Astrocyte (in vitro differentiated cells and primary cell): ENCODE results near the gene FAR1. TPM values are rescaled to one million over a fixed set of nuclear protein-coding genes. Genes with fewer than 3 reads are reported as not detected.
A peak's percentile ranks its signal among the peaks of the same experiment; 100 is the strongest.

Source experiments
- DNase-seq: peaks from one replicate; pipeline ENCODE4 v3.0.0-alpha.2; 2010; ENCODE audit warnings: low read depth
- FAIRE-seq: peaks from 2 replicates; lab custom pipeline; 2011; peaks lifted over from hg19 to GRCh38; lab: Jason Lieb, UNC
- H2AFZ ChIP-seq: 2 replicates; pipeline ENCODE4 v1.6.0; 2012; ENCODE audit warnings: low read depth, low read length, inconsistent platforms
- H3K27ac ChIP-seq: 2 replicates; pipeline ENCODE4 v1.5.1; 2011; ENCODE audit warnings: low read depth, low read length, inconsistent platforms
- H3K27me3 ChIP-seq: 2 replicates; pipeline ENCODE4 v1.6.0; 2011; ENCODE audit warnings: low read length, inconsistent platforms; ENCODE audit not compliant: insufficient read depth
- H3K36me3 ChIP-seq: 2 replicates; pipeline ENCODE4 v1.5.1; 2011; ENCODE audit warnings: low read length, inconsistent platforms; ENCODE audit not compliant: insufficient read depth
- H3K4me1 ChIP-seq: 2 replicates; pipeline ENCODE4 v1.5.1; 2011; ENCODE audit warnings: low read length, inconsistent platforms; ENCODE audit not compliant: insufficient read depth
- H3K4me2 ChIP-seq: 2 replicates; pipeline ENCODE4 v1.6.0; 2012; ENCODE audit warnings: low read length, inconsistent platforms
- H3K4me3 ChIP-seq: 2 replicates; pipeline ENCODE4 v1.5.1; 2011; ENCODE audit warnings: low read depth, mild to moderate bottlenecking, low read length, inconsistent platforms; ENCODE audit not compliant: insufficient read depth
- H3K79me2 ChIP-seq: 2 replicates; pipeline ENCODE4 v1.6.0; 2012; ENCODE audit warnings: mild to moderate bottlenecking, low read length, inconsistent platforms; ENCODE audit not compliant: insufficient read depth
- H3K9ac ChIP-seq: 2 replicates; pipeline ENCODE4 v1.6.0; 2012; ENCODE audit warnings: mild to moderate bottlenecking, low read length, inconsistent platforms
- H3K9me3 ChIP-seq: 2 replicates; pipeline ENCODE4 v1.5.1; 2012; ENCODE audit warnings: low read depth, mild to moderate bottlenecking, low read length, inconsistent platforms; ENCODE audit not compliant: insufficient read depth
- H4K20me1 ChIP-seq: 2 replicates; pipeline ENCODE4 v1.6.0; 2012; ENCODE audit warnings: low read length, inconsistent platforms; ENCODE audit not compliant: insufficient read depth
- H3K27ac Mint-ChIP-seq: one replicate; pipeline ENCODE4 v1.8.0; 2021; ENCODE audit warnings: mild to moderate bottlenecking, mixed read lengths; ENCODE audit not compliant: unreplicated experiment
- H3K27me3 Mint-ChIP-seq: one replicate; pipeline ENCODE4 v1.8.0; 2021; ENCODE audit warnings: low read depth, mixed read lengths; ENCODE audit not compliant: unreplicated experiment
- H3K36me3 Mint-ChIP-seq: one replicate; pipeline ENCODE4 v1.8.0; 2021; ENCODE audit warnings: low read depth, mixed read lengths; ENCODE audit not compliant: unreplicated experiment
- H3K4me1 Mint-ChIP-seq: one replicate; pipeline ENCODE4 v1.8.0; 2021; ENCODE audit warnings: low read depth, mixed read lengths; ENCODE audit not compliant: unreplicated experiment
- H3K4me3 Mint-ChIP-seq: one replicate; pipeline ENCODE4 v1.8.0; 2021; ENCODE audit warnings: mild to moderate bottlenecking, moderate library complexity, mixed read lengths; ENCODE audit not compliant: unreplicated experiment
- H3K9me3 Mint-ChIP-seq: one replicate; pipeline ENCODE4 v1.8.0; 2021; ENCODE audit warnings: mild to moderate bottlenecking, mixed read lengths; ENCODE audit not compliant: unreplicated experiment
- CTCF ChIP-seq: IDR thresholded peaks from 2 replicates; pipeline ENCODE4 v1.5.1; 2011; ENCODE audit warnings: low read depth, mild to moderate bottlenecking, inconsistent platforms, low read length, moderate library complexity; ENCODE audit not compliant: insufficient read depth
- EZH2 ChIP-seq: IDR thresholded peaks from 2 replicates; pipeline ENCODE4 v1.6.1; 2012; ENCODE audit warnings: mild to moderate bottlenecking, low read length, inconsistent platforms; ENCODE audit not compliant: insufficient read depth
- total RNA-seq: library from RNA; stranded (reverse); gene quantifications from 2 replicates; pipeline ENCODE4 v1.2.1, GENCODE V29; 2021

The FAR1 gene
- total RNA-seq, 1 donor from 2014 or later: 100 TPM

GRCh38 chr11:13679768-13680167 is 11.3 kb downstream of the FAR1 start:
- H3K4me3 Mint-ChIP-seq: no peak overlapping the region
- DNase-seq (no peak), FAIRE-seq (no peak)
- no peak overlapping the region for H3K27ac Mint-ChIP-seq
- H4K20me1 ChIP-seq: peaks cover 95% of the 10 kb centered on the region
- H3K27me3 ChIP-seq: no peaks in the 10 kb centered on the region
- peaks cover 19% of the 10 kb centered on the region for H3K4me1 Mint-ChIP-seq
- no peaks in the 10 kb centered on the region for H3K4me1 ChIP-seq
- no peak overlapping the region for H3K4me2 ChIP-seq
- H3K4me3 ChIP-seq: no peak overlapping the region
- H3K27me3 Mint-ChIP-seq: no peaks in the 10 kb centered on the region
- peaks cover 100% of the 10 kb centered on the region for H3K79me2 ChIP-seq
- no peaks in the 10 kb centered on the region for H3K9me3 ChIP-seq
- H3K36me3 Mint-ChIP-seq: no peaks in the 10 kb centered on the region
- no peaks in the 10 kb centered on the region for H3K36me3 ChIP-seq
- TF ChIP-seq EZH2: no peak
- TF ChIP-seq CTCF: no peak
- no peak overlapping the region for H3K9ac ChIP-seq
- H3K9me3 Mint-ChIP-seq: no peaks in the 10 kb centered on the region
- no peak overlapping the region for H2AFZ ChIP-seq
- no peak overlapping the region for H3K27ac ChIP-seq

- Histone ChIP-seq H3K4me1 (no peaks in the 10 kb centered on the region), H3K36me3 (no peaks in the 10 kb centered on the region), H4K20me1 (peaks cover 95% of the 10 kb centered on the region), H3K9me3 (no peaks in the 10 kb centered on the region), H3K4me2 (no peak overlapping the region), H3K4me3 (no peak overlapping the region), H3K79me2 (peaks cover 100% of the 10 kb centered on the region), H3K27me3 (no peaks in the 10 kb centered on the region), H3K9ac (no peak overlapping the region), H2AFZ (no peak overlapping the region), H3K27ac (no peak overlapping the region)
- DNase-seq (no peak), FAIRE-seq (peak; percentile 50)
- Mint-ChIP-seq H3K4me1 (peaks cover 20% of the 10 kb centered on the region), H3K4me3 (no peak overlapping the region), H3K27ac (no peak overlapping the region), H3K27me3 (no peaks in the 10 kb centered on the region), H3K9me3 (no peaks in the 10 kb centered on the region), H3K36me3 (no peaks in the 10 kb centered on the region)
- TF ChIP-seq CTCF (no peak), EZH2 (no peak)
Observed at GRCh38 chr11:13680501-13681264, 12.2 kb downstream of the FAR1 start.

- Mint-ChIP-seq H3K36me3 (no peaks in the 10 kb centered on the region), H3K9me3 (no peaks in the 10 kb centered on the region), H3K4me3 (no peak overlapping the region), H3K4me1 (peaks cover 25% of the 10 kb centered on the region), H3K27me3 (no peaks in the 10 kb centered on the region), H3K27ac (no peak overlapping the region)
- DNase-seq (no peak), FAIRE-seq (no peak)
- H3K79me2 ChIP-seq: peaks cover 100% of the 10 kb centered on the region
- TF ChIP-seq EZH2 (no peak), CTCF (no peak)
- no peak overlapping the region for H3K9ac ChIP-seq
- H3K4me1 ChIP-seq: no peaks in the 10 kb centered on the region
- no peak overlapping the region for H3K4me2 ChIP-seq
- no peak overlapping the region for H3K4me3 ChIP-seq
- H4K20me1 ChIP-seq: peaks cover 94% of the 10 kb centered on the region
- no peaks in the 10 kb centered on the region for H3K9me3 ChIP-seq
- H3K36me3 ChIP-seq: no peaks in the 10 kb centered on the region
- H2AFZ ChIP-seq: no peak overlapping the region
- H3K27ac ChIP-seq: no peak overlapping the region
- H3K27me3 ChIP-seq: no peaks in the 10 kb centered on the region
Observed at GRCh38 chr11:13681446-13681845, 13.0 kb downstream of the FAR1 start.
